NB4 (cell line): ENCODE measurements around the gene CDH2.

ENCODE experiments used
- DNase-seq: peaks from one replicate; pipeline ENCODE4 v3.0.0; 2010; ENCODE audit warnings: low read depth
- H3K4me3 ChIP-seq: one replicate; pipeline ENCODE4 v1.5.1; 2011; ENCODE audit warnings: mild to moderate bottlenecking, low read depth, low read length, moderate library complexity
- CTCF ChIP-seq: IDR thresholded peaks from one replicate; pipeline ENCODE4 v1.5.1; 2012; ENCODE audit warnings: low read depth, low read length
- MAX ChIP-seq: IDR thresholded peaks from 2 replicates; pipeline ENCODE4 v1.6.1; 2011; ENCODE audit warnings: low read depth, low read length
- MYC ChIP-seq: IDR thresholded peaks from 2 replicates; pipeline ENCODE4 v1.6.1; 2011; ENCODE audit warnings: low read depth, low read length
- POLR2A ChIP-seq: IDR thresholded peaks from 2 replicates; pipeline ENCODE4 v1.6.1; 2011; ENCODE audit warnings: mild to moderate bottlenecking; ENCODE audit not compliant: insufficient read length; ENCODE audit errors: extremely low read depth

CDH2 gene

GRCh38 chr18:28175150-28175929, 1.6 kb downstream of the CDH2 start:
- H3K4me3 ChIP-seq, result no peak overlapping the region
- DNase-seq, result no peak
- TF ChIP-seq CTCF (no peak), POLR2A (no peak), MYC (no peak), MAX (no peak)

GRCh38 chr18:28174181-28174905, 2.6 kb downstream of the CDH2 start:
- DNase-seq, result no peak
- no peak for TF ChIP-seq MAX
- TF ChIP-seq POLR2A, result no peak
- no peak for TF ChIP-seq CTCF
- no peak for TF ChIP-seq MYC
- no peak overlapping the region for H3K4me3 ChIP-seq

GRCh38 chr18:28171837-28172236, 5.1 kb downstream of the CDH2 start:
- DNase-seq, result no peak
- H3K4me3 ChIP-seq, result no peak overlapping the region
- TF ChIP-seq MYC, result no peak
- TF ChIP-seq POLR2A, result no peak
- TF ChIP-seq CTCF, result no peak
- no peak for TF ChIP-seq MAX

- TF ChIP-seq POLR2A, result no peak
- TF ChIP-seq CTCF, result no peak
- no peak for TF ChIP-seq MYC
- TF ChIP-seq MAX, result no peak
- no peak for DNase-seq
- H3K4me3 ChIP-seq, result no peak overlapping the region
Observed at GRCh38 chr18:28168725-28169124, 8.2 kb downstream of the CDH2 start.

GRCh38 chr18:28167835-28168349, 9.0 kb downstream of the CDH2 start:
- H3K4me3 ChIP-seq, result no peak overlapping the region
- TF ChIP-seq MYC, result no peak
- TF ChIP-seq MAX, result no peak
- TF ChIP-seq POLR2A, result no peak
- TF ChIP-seq CTCF, result no peak
- DNase-seq, result no peak
